Breast epithelium (tissue), 4 donors: Measurements from ENCODE around the gene RPS21. TPM values are rescaled to one million over a fixed set of nuclear protein-coding genes. Genes with fewer than 3 reads are reported as not detected.

Source experiments
- DNase-seq, 2 donors: peaks; one replicate each; pipeline ENCODE4 v3.0.0-alpha.2; 2019; ENCODE audit warnings: low spot score in 2 of 2
- H3K27ac ChIP-seq, 2 donors: fragments of 200-600 bp; sonication (generic) in 1 of 2; one replicate each; pipeline ENCODE4 v1.5.1; 2016 to 2019; ENCODE audit warnings: mild to moderate bottlenecking in 1 of 2
- H3K27me3 ChIP-seq, 2 donors: fragments of 200-600 bp; sonication (generic) in 1 of 2; one replicate each; pipeline versions ENCODE4 v1.5.1 to v1.6.0; 2017 to 2019; ENCODE audit warnings: control low read depth in 1 of 2, mild to moderate bottlenecking in 1 of 2
- H3K36me3 ChIP-seq: fragments of 200-600 bp; one replicate; pipeline ENCODE4 v1.5.1; 2019
- H3K4me1 ChIP-seq, 2 donors: fragments of 200-600 bp; sonication (generic); one replicate each; pipeline ENCODE4 v1.5.1; 2016 to 2019; ENCODE audit warnings: control low read depth in 1 of 2
- H3K4me3 ChIP-seq, 3 donors: fragments of 200-600 bp; sonication (generic); 1 replicate in 2 of 3; 2 replicates in 1 of 3; pipeline ENCODE4 v1.5.1; 2016 to 2019; ENCODE audit warnings: mild to moderate bottlenecking in 3 of 3, moderate library complexity in 2 of 3
- H3K9me3 ChIP-seq, 2 donors: fragments of 200-600 bp; sonication (generic) in 1 of 2; one replicate each; pipeline ENCODE4 v1.5.1; 2016 to 2019; ENCODE audit warnings: control low read depth in 1 of 2
- CTCF ChIP-seq, 3 donors: fragments of 450-650 bp; IDR thresholded peaks; one replicate each; pipeline ENCODE4 v1.5.1; 2016 to 2017; ENCODE audit warnings: antibody characterized with exemption in 3 of 3, mild to moderate bottlenecking in 3 of 3, moderate library complexity in 3 of 3
- POLR2A ChIP-seq: fragments of 450-650 bp; IDR thresholded peaks from one replicate; pipeline ENCODE4 v1.6.1; 2016; ENCODE audit warnings: antibody characterized with exemption, mild to moderate bottlenecking, moderate library complexity
- POLR2AphosphoS5 ChIP-seq, 3 donors: sonication (generic); formaldehyde crosslinking; IDR thresholded peaks; one replicate each; pipeline ENCODE4 v1.6.1; 2017; ENCODE audit warnings: antibody characterized with exemption in 3 of 3
- intact Hi-C: fragments of 100-400 bp; cut with DNase I; formaldehyde crosslinking; loops from one replicate; pipeline ENCODE4 v1.15.1; 2023; ENCODE audit warnings: low total_unique reads
- total RNA-seq, 3 donors: library from RNA; depleted of rRNA; stranded (reverse); fragments of >200 nt; gene quantifications; one replicate each; pipeline ENCODE4 v1.1.0, GENCODE V29; 2016

Gene RPS21
- total RNA-seq, 3 donors from 2014 or later: 1,723 to 3,116 (median 2,974) TPM

GRCh38 chr20:62393335-62393665, 6.4 kb downstream of the RPS21 start:
- no peaks in the 10 kb centered on the region for H3K36me3 ChIP-seq
- H3K4me3 ChIP-seq: no peak overlapping the region
- H3K4me1 ChIP-seq: peaks cover 0 to 2% of the 10 kb centered on the region in 2 donors
- no peak overlapping the region for H3K27ac ChIP-seq
- intact Hi-C loops: no loop called here
- DNase-seq: no peak
- no peaks in the 10 kb centered on the region for H3K27me3 ChIP-seq
- no peak for TF ChIP-seq POLR2AphosphoS5 (IDR thresholded peaks at IDR 0.05)
- no peak for TF ChIP-seq POLR2A
- TF ChIP-seq CTCF (IDR thresholded peaks at IDR 0.05): no peak
- H3K9me3 ChIP-seq: no peaks in the 10 kb centered on the region

GRCh38 chr20:62393830-62394229, 6.9 kb downstream of the RPS21 start:
- Histone ChIP-seq H3K36me3 (no peaks in the 10 kb centered on the region), H3K9me3 (no peaks in the 10 kb centered on the region)
- TF ChIP-seq POLR2A: no peak
- no peak for TF ChIP-seq POLR2AphosphoS5 (IDR thresholded peaks at IDR 0.05)
- no peak for TF ChIP-seq CTCF (IDR thresholded peaks at IDR 0.05)

GRCh38 chr20:62394248-62395245, 7.6 kb downstream of the RPS21 start:
- Histone ChIP-seq H3K27me3 (no peaks in the 10 kb centered on the region), H3K36me3 (no peaks in the 10 kb centered on the region), H3K9me3 (no peaks in the 10 kb centered on the region), H3K4me3 (no peak overlapping the region), H3K27ac (no peak overlapping the region), H3K4me1 (no peaks in the 10 kb centered on the region)
- no peak for DNase-seq
- TF ChIP-seq POLR2A: no peak
- no peak for TF ChIP-seq CTCF (IDR thresholded peaks at IDR 0.05)
- TF ChIP-seq POLR2AphosphoS5 (IDR thresholded peaks at IDR 0.05): no peak
- intact Hi-C loops: no loop called here

More at GRCh38 chr20:62393830-62394229, 6.9 kb downstream of the RPS21 start:
- Histone ChIP-seq H3K27ac (no peak overlapping the region), H3K4me1 (no peaks in the 10 kb centered on the region), H3K4me3 (no peak overlapping the region), H3K27me3 (no peaks in the 10 kb centered on the region)
- no peak for DNase-seq
- intact Hi-C loops: no loop called here

GRCh38 chr20:62395311-62396242, 8.7 kb downstream of the RPS21 start:
- Histone ChIP-seq H3K36me3 (no peaks in the 10 kb centered on the region), H3K4me1 (no peaks in the 10 kb centered on the region), H3K4me3 (no peak overlapping the region), H3K27me3 (no peaks in the 10 kb centered on the region), H3K9me3 (no peaks in the 10 kb centered on the region), H3K27ac (no peak overlapping the region)
- no peak for DNase-seq
- intact Hi-C loops: no loop called here
- TF ChIP-seq POLR2A: no peak
- TF ChIP-seq CTCF (IDR thresholded peaks at IDR 0.05): no peak
- no peak for TF ChIP-seq POLR2AphosphoS5 (IDR thresholded peaks at IDR 0.05)
